Measurements from ENCODE around the gene ASTN2.

The ASTN2 gene

GRCh38 chr9:116476002-116476401, 938.9 kb downstream of the ASTN2 start:
- Mint-ChIP-seq H3K4me1 (ENCODE audit: low read depth in 2 of 2) (no peaks in the 10 kb centered on the region), H3K9me3 (peaks cover 0 to 2% of the 10 kb centered on the region in 2 donors), H3K4me3 (no peak overlapping the region), H3K27ac (no peak overlapping the region), H3K27me3 (no peaks in the 10 kb centered on the region), H3K36me3 (ENCODE audit: insufficient read depth) (peaks cover 3% of the 10 kb centered on the region)
- DNase-seq (no peak), ATAC-seq (replicated peaks) (no peak)

- H3K36me3 Mint-ChIP-seq (ENCODE audit: insufficient read depth), result peaks cover 3% of the 10 kb centered on the region
- no peak overlapping the region for H3K4me3 Mint-ChIP-seq
- H3K9me3 Mint-ChIP-seq, result peaks cover 0 to 2% of the 10 kb centered on the region in 2 donors
- DNase-seq, result no peak
- H3K27ac Mint-ChIP-seq, result no peak overlapping the region
- no peaks in the 10 kb centered on the region for H3K4me1 Mint-ChIP-seq (ENCODE audit: low read depth in 2 of 2)
- no peak for ATAC-seq (replicated peaks)
- no peaks in the 10 kb centered on the region for H3K27me3 Mint-ChIP-seq
Measured at GRCh38 chr9:116475201-116475600, 939.7 kb downstream of the ASTN2 start.

GRCh38 chr9:116471944-116472506, 942.8 kb downstream of the ASTN2 start:
- DNase-seq (no peak), ATAC-seq (replicated peaks) (no peak)
- H3K4me3 Mint-ChIP-seq, result no peak overlapping the region
- H3K27me3 Mint-ChIP-seq, result no peaks in the 10 kb centered on the region
- H3K27ac Mint-ChIP-seq, result no peak overlapping the region
- H3K36me3 Mint-ChIP-seq (ENCODE audit: insufficient read depth), result no peaks in the 10 kb centered on the region
- H3K4me1 Mint-ChIP-seq (ENCODE audit: low read depth in 2 of 2), result no peaks in the 10 kb centered on the region
- H3K9me3 Mint-ChIP-seq, result peaks cover 0 to 2% of the 10 kb centered on the region in 2 donors

- H3K27me3 Mint-ChIP-seq, result no peaks in the 10 kb centered on the region
- no peak overlapping the region for H3K4me3 Mint-ChIP-seq
- H3K9me3 Mint-ChIP-seq, result peaks cover 0 to 2% of the 10 kb centered on the region in 2 donors
- ATAC-seq (replicated peaks) (no peak), DNase-seq (no peak)
- no peak overlapping the region for H3K27ac Mint-ChIP-seq
- H3K36me3 Mint-ChIP-seq (ENCODE audit: insufficient read depth), result no peaks in the 10 kb centered on the region
- H3K4me1 Mint-ChIP-seq (ENCODE audit: low read depth in 2 of 2), result no peaks in the 10 kb centered on the region
Measured at GRCh38 chr9:116471093-116471906, 943.6 kb downstream of the ASTN2 start.

GRCh38 chr9:116468793-116469527, 945.9 kb downstream of the ASTN2 start:
- ATAC-seq (replicated peaks), result no peak
- Mint-ChIP-seq H3K27ac (no peak overlapping the region), H3K36me3 (ENCODE audit: insufficient read depth) (no peaks in the 10 kb centered on the region), H3K4me1 (ENCODE audit: low read depth in 2 of 2) (no peaks in the 10 kb centered on the region), H3K4me3 (no peak overlapping the region), H3K9me3 (no peaks in the 10 kb centered on the region), H3K27me3 (no peaks in the 10 kb centered on the region)
- DNase-seq, result no peak

GRCh38 chr9:116468369-116468768, 946.5 kb downstream of the ASTN2 start:
- no peak overlapping the region for H3K4me3 Mint-ChIP-seq
- H3K27ac Mint-ChIP-seq, result no peak overlapping the region
- ATAC-seq (replicated peaks), result no peak

GRCh38 chr9:116467740-116468351, 947.0 kb downstream of the ASTN2 start:
- H3K4me3 Mint-ChIP-seq, result no peak overlapping the region
- no peaks in the 10 kb centered on the region for H3K27me3 Mint-ChIP-seq
- no peak for DNase-seq
- H3K4me1 Mint-ChIP-seq (ENCODE audit: low read depth in 2 of 2), result no peaks in the 10 kb centered on the region
- H3K27ac Mint-ChIP-seq, result no peak overlapping the region
- no peak for ATAC-seq (replicated peaks)
- no peaks in the 10 kb centered on the region for H3K36me3 Mint-ChIP-seq (ENCODE audit: insufficient read depth)
- H3K9me3 Mint-ChIP-seq, result no peaks in the 10 kb centered on the region

More at GRCh38 chr9:116468369-116468768, 946.5 kb downstream of the ASTN2 start:
- no peak for DNase-seq
- H3K9me3 Mint-ChIP-seq, result no peaks in the 10 kb centered on the region
- no peaks in the 10 kb centered on the region for H3K27me3 Mint-ChIP-seq
- no peaks in the 10 kb centered on the region for H3K36me3 Mint-ChIP-seq (ENCODE audit: insufficient read depth)
- no peaks in the 10 kb centered on the region for H3K4me1 Mint-ChIP-seq (ENCODE audit: low read depth in 2 of 2)

GRCh38 chr9:116466271-116467235, 948.3 kb downstream of the ASTN2 start:
- Mint-ChIP-seq H3K9me3 (no peaks in the 10 kb centered on the region), H3K27me3 (no peaks in the 10 kb centered on the region)
- DNase-seq, result no peak

GRCh38 chr9:116465576-116466270, 949.1 kb downstream of the ASTN2 start:
- H3K27ac Mint-ChIP-seq, result no peak overlapping the region
- DNase-seq (no peak), ATAC-seq (replicated peaks) (no peak)
- H3K4me1 Mint-ChIP-seq (ENCODE audit: low read depth in 2 of 2), result no peaks in the 10 kb centered on the region
- H3K9me3 Mint-ChIP-seq, result no peaks in the 10 kb centered on the region
- H3K4me3 Mint-ChIP-seq, result no peak overlapping the region
- H3K36me3 Mint-ChIP-seq (ENCODE audit: insufficient read depth), result no peaks in the 10 kb centered on the region
- no peaks in the 10 kb centered on the region for H3K27me3 Mint-ChIP-seq

More at GRCh38 chr9:116466271-116467235, 948.3 kb downstream of the ASTN2 start:
- H3K4me3 Mint-ChIP-seq, result no peak overlapping the region
- H3K4me1 Mint-ChIP-seq (ENCODE audit: low read depth in 2 of 2), result no peaks in the 10 kb centered on the region
- H3K36me3 Mint-ChIP-seq (ENCODE audit: insufficient read depth), result no peaks in the 10 kb centered on the region
- ATAC-seq (replicated peaks), result no peak
- H3K27ac Mint-ChIP-seq, result no peak overlapping the region

- H3K9me3 Mint-ChIP-seq, result no peaks in the 10 kb centered on the region
- no peaks in the 10 kb centered on the region for H3K4me1 Mint-ChIP-seq (ENCODE audit: low read depth in 2 of 2)
- H3K4me3 Mint-ChIP-seq, result no peak overlapping the region
- no peaks in the 10 kb centered on the region for H3K36me3 Mint-ChIP-seq (ENCODE audit: insufficient read depth)
- no peak overlapping the region for H3K27ac Mint-ChIP-seq
- ATAC-seq (replicated peaks), result no peak
- no peak for DNase-seq
- H3K27me3 Mint-ChIP-seq, result no peaks in the 10 kb centered on the region
Measured at GRCh38 chr9:116464987-116465571, 949.8 kb downstream of the ASTN2 start.

GRCh38 chr9:116464423-116464822, 950.4 kb downstream of the ASTN2 start:
- H3K4me1 Mint-ChIP-seq (ENCODE audit: low read depth in 2 of 2), result no peaks in the 10 kb centered on the region
- no peak for DNase-seq
- H3K4me3 Mint-ChIP-seq, result no peak overlapping the region
- H3K27me3 Mint-ChIP-seq, result no peaks in the 10 kb centered on the region
- no peaks in the 10 kb centered on the region for H3K36me3 Mint-ChIP-seq (ENCODE audit: insufficient read depth)
- H3K27ac Mint-ChIP-seq, result no peak overlapping the region
- no peaks in the 10 kb centered on the region for H3K9me3 Mint-ChIP-seq
- no peak for ATAC-seq (replicated peaks)

GRCh38 chr9:116461632-116462031, 953.2 kb downstream of the ASTN2 start:
- no peaks in the 10 kb centered on the region for H3K27me3 Mint-ChIP-seq
- no peaks in the 10 kb centered on the region for H3K4me1 Mint-ChIP-seq (ENCODE audit: low read depth in 2 of 2)
- H3K36me3 Mint-ChIP-seq (ENCODE audit: insufficient read depth), result no peaks in the 10 kb centered on the region
- H3K27ac Mint-ChIP-seq, result no peak overlapping the region
- peaks cover 0 to 4% of the 10 kb centered on the region in 2 donors for H3K9me3 Mint-ChIP-seq
- H3K4me3 Mint-ChIP-seq, result no peak overlapping the region
- ATAC-seq (replicated peaks) (no peak), DNase-seq (no peak)
